H1 (cell line): ENCODE data around the gene UBE4B. TPM values are rescaled to one million over a fixed set of nuclear protein-coding genes. Genes with fewer than 3 reads are reported as not detected.

Source experiments
- CTCF ChIA-PET: fragments of 300-600 bp; sonication (Branson Sonifier 250); formaldehyde crosslinking; loops from one replicate; lab custom pipeline; 2021; ENCODE audit not compliant: partially characterized antibody; lab: Charles Lee
- POLR2A ChIA-PET: fragments of 300-600 bp; sonication (Branson Sonifier 250); formaldehyde crosslinking; loops from one replicate; lab custom pipeline; 2021; ENCODE audit warnings: inconsistent platforms; ENCODE audit not compliant: partially characterized antibody; lab: Charles Lee
- DNase-seq, 2 experiments: peaks; one replicate each; pipeline versions ENCODE4 v3.0.0 to v3.0.0-alpha.2; 2010 to 2022; ENCODE audit warnings: low spot score in 2 of 2, low read depth in 1 of 2, mixed read lengths in 1 of 2
- FAIRE-seq: peaks from 2 replicates; lab custom pipeline; 2011; peaks lifted over from hg19 to GRCh38; lab: Jason Lieb, UNC
- H2AFZ ChIP-seq: 2 replicates; pipeline ENCODE4 v1.8.1; 2012; ENCODE audit warnings: low read length, inconsistent platforms
- H2AK5ac ChIP-seq: 2 replicates; pipeline ENCODE4 v1.6.1; 2013; ENCODE audit warnings: low read depth, low read length
- H2BK120ac ChIP-seq: replicated peaks from 2 replicates; pipeline ENCODE3; 2013; ENCODE audit warnings: low read depth, low read length, inconsistent platforms
- H2BK12ac ChIP-seq: 2 replicates; pipeline ENCODE4 v1.6.1; 2013; ENCODE audit warnings: low read depth, low read length
- H2BK15ac ChIP-seq: 2 replicates; pipeline ENCODE4 v1.6.1; 2013; ENCODE audit warnings: low read length
- H2BK20ac ChIP-seq: 2 replicates; pipeline ENCODE4 v1.6.1; 2013; ENCODE audit warnings: low read length
- H2BK5ac ChIP-seq: 2 replicates; pipeline ENCODE4 v1.6.1; 2013; ENCODE audit warnings: low read depth, low read length
- H3K14ac ChIP-seq: 2 replicates; pipeline ENCODE4 v1.6.1; 2013; ENCODE audit warnings: inconsistent platforms; ENCODE audit not compliant: insufficient read length
- H3K18ac ChIP-seq: 2 replicates; pipeline ENCODE4 v1.6.1; 2013; ENCODE audit warnings: low read length; ENCODE audit errors: extremely low read depth
- H3K23ac ChIP-seq: 2 replicates; pipeline ENCODE4 v1.6.1; 2013; ENCODE audit warnings: inconsistent platforms; ENCODE audit not compliant: insufficient read length
- H3K23me2 ChIP-seq: 2 replicates; pipeline ENCODE4 v1.6.1; 2013; ENCODE audit warnings: low read depth, low read length
- H3K27ac ChIP-seq: 2 replicates; pipeline ENCODE4 v1.6.1; 2011; ENCODE audit warnings: low read depth, low read length, inconsistent platforms
- H3K27me3 ChIP-seq, 4 experiments: replicated peaks in 1 of 4; 1 replicate in 1 of 4; 2 replicates in 3 of 4; pipeline versions ENCODE4 v1.6.1 to v1.8.1; 2011 to 2013; ENCODE audit warnings: low read length in 3 of 4, mild to moderate bottlenecking in 3 of 4, inconsistent platforms in 2 of 4, mixed read lengths in 2 of 4, moderate library complexity in 1 of 4; ENCODE audit not compliant: control insufficient read depth in 3 of 4, insufficient read depth in 3 of 4; ENCODE audit errors: extremely low read depth in 1 of 4
- H3K36me3 ChIP-seq, 4 experiments: 2 replicates each; pipeline versions ENCODE4 v1.6.1 to v1.8.1; 2011 to 2013; ENCODE audit warnings: mild to moderate bottlenecking in 4 of 4, low read length in 3 of 4, moderate library complexity in 2 of 4, control low read depth in 1 of 4, inconsistent platforms in 1 of 4; ENCODE audit not compliant: insufficient read depth in 4 of 4, control insufficient read depth in 2 of 4
- H3K4ac ChIP-seq: replicated peaks from 2 replicates; pipeline ENCODE3; 2013; ENCODE audit warnings: low read length, low read depth, mixed read lengths, inconsistent platforms; ENCODE audit not compliant: insufficient read length
- H3K4me1 ChIP-seq, 4 experiments: replicated peaks in 1 of 4; 1 replicate in 1 of 4; 2 replicates in 3 of 4; pipeline versions ENCODE4 v1.6.1 to v1.8.1; 2011 to 2013; ENCODE audit warnings: low read length in 3 of 4, inconsistent platforms in 2 of 4, mixed read lengths in 1 of 4; ENCODE audit not compliant: insufficient read depth in 4 of 4, control insufficient read depth in 3 of 4
- H3K4me2 ChIP-seq, 2 experiments: 2 replicates each; pipeline versions ENCODE4 v1.6.1 to v1.8.1; 2011 to 2013; ENCODE audit warnings: low read depth in 2 of 2, low read length in 2 of 2, control low read depth in 1 of 2, inconsistent platforms in 1 of 2, mild to moderate bottlenecking in 1 of 2; ENCODE audit not compliant: insufficient read depth in 1 of 2
- H3K4me3 ChIP-seq, 4 experiments: fragments of 200-600, 300-600 bp in 1 of 4; sonication (generic), shearing (Covaris generic), sonication (Bioruptor Twin) in 1 of 4; 2 replicates each; pipeline versions ENCODE4 v1.5.1 to v1.8.1; 2011 to 2016; ENCODE audit warnings: low read length in 4 of 4, low read depth in 3 of 4, control low read depth in 2 of 4, inconsistent platforms in 2 of 4, mild to moderate bottlenecking in 2 of 4, mixed read lengths in 1 of 4, moderate library complexity in 1 of 4; ENCODE audit not compliant: insufficient read depth in 2 of 4; ENCODE audit errors: extremely low read depth in 1 of 4
- H3K56ac ChIP-seq: replicated peaks from 2 replicates; pipeline ENCODE3; 2013; ENCODE audit warnings: low read depth, mild to moderate bottlenecking, mixed read lengths, low read length, inconsistent platforms; ENCODE audit not compliant: insufficient read length
- H3K79me1 ChIP-seq: 2 replicates; pipeline ENCODE4 v1.6.1; 2013; ENCODE audit warnings: low read depth, low read length, control low read depth
- H3K79me2 ChIP-seq, 2 experiments: 2 replicates each; pipeline versions ENCODE4 v1.6.1 to v1.8.1; 2012 to 2013; ENCODE audit warnings: low read length in 2 of 2, mild to moderate bottlenecking in 2 of 2, inconsistent platforms in 1 of 2; ENCODE audit not compliant: insufficient read depth in 2 of 2, control insufficient read depth in 1 of 2
- H3K9ac ChIP-seq, 4 experiments: replicated peaks in 1 of 4; 1 replicate in 1 of 4; 2 replicates in 3 of 4; pipeline versions ENCODE4 v1.6.1 to v1.8.1; 2011 to 2013; ENCODE audit warnings: low read depth in 3 of 4, low read length in 3 of 4, control low read depth in 2 of 4, mild to moderate bottlenecking in 2 of 4, moderate library complexity in 2 of 4, inconsistent platforms in 1 of 4; ENCODE audit errors: extremely low read depth in 1 of 4
- H3K9me3 ChIP-seq, 2 experiments: 2 replicates each; pipeline versions ENCODE4 v1.6.1 to v1.8.1; 2012 to 2013; ENCODE audit warnings: mild to moderate bottlenecking in 2 of 2, moderate library complexity in 2 of 2, control low read depth in 1 of 2, inconsistent platforms in 1 of 2, low read depth in 1 of 2, low read length in 1 of 2, mixed read lengths in 1 of 2; ENCODE audit not compliant: insufficient read depth in 2 of 2
- H4K20me1 ChIP-seq, 2 experiments: replicated peaks in 1 of 2; 2 replicates each; pipeline versions ENCODE3 to v1.8.1; 2011 to 2013; ENCODE audit warnings: inconsistent platforms in 2 of 2, low read length in 2 of 2, mild to moderate bottlenecking in 1 of 2; ENCODE audit not compliant: insufficient read depth in 2 of 2, control insufficient read depth in 1 of 2
- H4K5ac ChIP-seq: 2 replicates; pipeline ENCODE4 v1.6.1; 2013; ENCODE audit warnings: low read length, low read depth, mixed read lengths, inconsistent platforms; ENCODE audit not compliant: insufficient read length
- H4K8ac ChIP-seq: 2 replicates; pipeline ENCODE4 v1.8.0; 2013; ENCODE audit warnings: mild to moderate bottlenecking, moderate library complexity, low read length, inconsistent platforms; ENCODE audit not compliant: insufficient read depth; ENCODE audit errors: extremely low read depth
- H4K91ac ChIP-seq: replicated peaks from 2 replicates; pipeline ENCODE3; 2013; ENCODE audit warnings: low read length, mixed read lengths, inconsistent platforms; ENCODE audit not compliant: insufficient read length
- ATF3 ChIP-seq: IDR thresholded peaks from 2 replicates; pipeline ENCODE4 v1.6.1; 2011; ENCODE audit warnings: low read depth, mild to moderate bottlenecking, low read length; ENCODE audit not compliant: insufficient read depth
- BRCA1 ChIP-seq: IDR thresholded peaks from 2 replicates; pipeline ENCODE4 v1.6.1; 2012; ENCODE audit warnings: low read depth, low read length, improper control_type of control experiment
- CREB1 ChIP-seq: IDR thresholded peaks from 2 replicates; pipeline ENCODE4 v1.6.1; 2012; ENCODE audit warnings: inconsistent platforms
- CTBP2 ChIP-seq: IDR thresholded peaks from 2 replicates; pipeline ENCODE4 v1.7.0; 2011; ENCODE audit warnings: borderline replicate concordance, mild to moderate bottlenecking, moderate library complexity, mixed read lengths, low read length; ENCODE audit not compliant: insufficient read depth, insufficient read length
- EGR1 ChIP-seq: IDR thresholded peaks from 2 replicates; pipeline ENCODE4 v1.6.1; 2011; ENCODE audit warnings: low read depth, low read length, borderline replicate concordance
- HDAC2 ChIP-seq, 2 experiments: fragments of 300-600 bp in 1 of 2; sonication (generic) in 1 of 2; IDR thresholded peaks; 2 replicates each; pipeline ENCODE4 v1.6.1; 2011 to 2012; ENCODE audit warnings: low read depth in 2 of 2, low read length in 2 of 2, mild to moderate bottlenecking in 2 of 2, moderate library complexity in 2 of 2, borderline replicate concordance in 1 of 2, inconsistent platforms in 1 of 2
- NRF1 ChIP-seq: IDR thresholded peaks from 2 replicates; pipeline ENCODE4 v1.6.1; 2011; ENCODE audit warnings: mild to moderate bottlenecking, low read depth, low read length, improper control_type of control experiment
- POLR2A ChIP-seq, 2 experiments: IDR thresholded peaks; 1 replicate in 1 of 2; 2 replicates in 1 of 2; pipeline ENCODE4 v1.6.1; 2011; ENCODE audit warnings: low read depth in 2 of 2, low read length in 2 of 2, mild to moderate bottlenecking in 2 of 2; ENCODE audit errors: control extremely low read depth in 1 of 2
- SIRT6 ChIP-seq: IDR thresholded peaks from one replicate; pipeline ENCODE4 v1.7.1; 2012; ENCODE audit warnings: low read length, inconsistent platforms
- SUZ12 ChIP-seq: fragments of 200-600 bp; sonication (generic); IDR thresholded peaks from 2 replicates; pipeline ENCODE4 v1.6.1; 2012; ENCODE audit warnings: mild to moderate bottlenecking, inconsistent platforms, low read length, moderate library complexity, mixed read lengths
- WGBS, 2 experiments: shearing (Covaris generic) in 1 of 2; methylation state at CpG; one replicate each; pipeline versions ENCODE4 v1.1.6 to v1.1.7; 2013 to 2015; ENCODE audit warnings: low lambda C conversion rate in 2 of 2, mixed read lengths in 2 of 2, inconsistent platforms in 1 of 2, low coverage in 1 of 2, missing lambda C conversion rate in 1 of 2; ENCODE audit not compliant: insufficient replicate concordance in 2 of 2, insufficient coverage in 1 of 2, insufficient read length in 1 of 2; ENCODE audit errors: extremely low coverage in 1 of 2, missing lambda C conversion rate in 1 of 2; 5-methylcytosine and 5-hydroxymethylcytosine counted together
- polyA plus RNA-seq, 7 experiments: library from polyadenylated mRNA; depleted of rRNA in 3 of 7; stranded (reverse) in 5 of 7; unstranded in 2 of 7; fragments of >200 nt in 5 of 7; fragments of 200-250 nt in 2 of 7; gene quantifications; 1 replicate in 5 of 7; 2 replicates in 1 of 7; 4 replicates in 1 of 7; pipeline versions ENCODE4 v1.2.1 to v1.2.3, GENCODE V29; 2011 to 2013; ENCODE audit warnings: missing spikeins in 2 of 7, mixed read lengths in 2 of 7
- total RNA-seq: library from RNA; stranded (reverse); fragmentation: NEBNext Ultra II Directional; extraction: Animal tissue kit (Norgen Biotek cat#: 25700); gene quantifications from 2 replicates; pipeline ENCODE4 v1.2.1, GENCODE V29; 2021
- TF ChIP-seq, protein P1 (sequence below): IDR thresholded peaks from 2 replicates; pipeline ENCODE4 v1.6.1; 2012; ENCODE audit warnings: inconsistent platforms
- TF ChIP-seq, protein P2 (sequence below): IDR thresholded peaks from 2 replicates; pipeline ENCODE4 v1.6.1; 2012; ENCODE audit warnings: low read length, inconsistent platforms

The UBE4B gene
- total and polyA plus RNA-seq, 2 of the 8 experiments (the other 6 are each of a cell fraction or from before 2014, with no cell fraction given) = 24.5 to 90.1 TPM

DNA sequence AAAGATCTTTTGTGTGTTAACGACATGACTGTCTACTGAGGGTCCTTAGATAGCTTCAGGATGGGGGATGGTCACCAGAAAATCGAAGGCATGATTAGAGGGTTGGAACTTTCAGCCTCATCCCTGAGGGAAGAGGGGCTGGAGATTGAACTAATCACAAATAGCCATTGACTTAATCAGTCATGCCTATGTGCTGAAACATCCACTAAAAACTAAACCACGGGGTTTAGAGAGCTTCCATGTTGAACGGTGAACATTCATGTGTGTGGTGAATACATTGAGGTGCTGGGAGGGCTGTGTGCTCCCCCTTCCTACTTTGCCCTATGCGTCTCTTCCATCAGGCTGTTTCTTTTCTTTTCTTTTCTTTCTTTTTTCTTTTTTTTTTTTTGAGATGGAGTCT lies 18.7 kb upstream of the UBE4B start:
- H3K36me3 ChIP-seq = no peaks in the 10 kb centered on the region
- no peak overlapping the region for H4K5ac ChIP-seq
- no peak overlapping the region for H3K14ac ChIP-seq
- no peak overlapping the region for H3K56ac ChIP-seq
- DNase-seq = no peak
- no peak overlapping the region for H3K4ac ChIP-seq
- H2BK20ac ChIP-seq = no peak overlapping the region
- WGBS, 2 experiments = 85% methylated on average over 5 of the region's 5 CpGs; no CpG with 5 or more reads in 1 of the 2 experiments
- H4K8ac ChIP-seq = no peak overlapping the region
- no peak overlapping the region for H2BK120ac ChIP-seq
- no peak overlapping the region for H3K23ac ChIP-seq
- H2AFZ ChIP-seq = no peak overlapping the region
- H2BK12ac ChIP-seq = no peak overlapping the region
- H3K18ac ChIP-seq = no peak overlapping the region
- H3K27me3 ChIP-seq = no peaks in the 10 kb centered on the region
- H3K9ac ChIP-seq = no peak overlapping the region
- no peaks in the 10 kb centered on the region for H4K20me1 ChIP-seq
- no peaks in the 10 kb centered on the region for H3K4me1 ChIP-seq
- no peak overlapping the region for H3K4me2 ChIP-seq
- no peaks in the 10 kb centered on the region for H3K9me3 ChIP-seq
- no peak overlapping the region for H3K27ac ChIP-seq
- no peak overlapping the region for H2AK5ac ChIP-seq
- no peak overlapping the region for H2BK5ac ChIP-seq
- H3K4me3 ChIP-seq = no peak overlapping the region
- H3K23me2 ChIP-seq = no peaks in the 10 kb centered on the region
- H2BK15ac ChIP-seq = no peak overlapping the region
- no peak overlapping the region for H4K91ac ChIP-seq
- no peaks in the 10 kb centered on the region for H3K79me2 ChIP-seq
- FAIRE-seq = no peak
- ChIA-PET CTCF (interaction anchor here (0.7 to 1.2 kb wide), 5 partner anchors 10 to 161 kb away, joined by 3 to 4 read pairs (median 3); no protein-coding TSS in a partner anchor), POLR2A (no interaction called here)
- no peaks in the 10 kb centered on the region for H3K79me1 ChIP-seq
- TF ChIP-seq SUZ12 (no peak), SIRT6 (no peak), CTBP2 (no peak), HDAC2 (IDR thresholded peaks at IDR 0.05; ENCODE audit: borderline replicate concordance in 1 of 2, low read depth in 2 of 2, low read length in 2 of 2) (no peak), ATF3 (no peak), EGR1 (no peak), POLR2A (IDR thresholded peaks at IDR 0.05; ENCODE audit: control extremely low read depth in 1 of 2, low read depth in 2 of 2, low read length in 2 of 2) (no peak), NRF1 (no peak), BRCA1 (no peak), CREB1 (no peak)
- TF ChIP-seq, protein P1, sequence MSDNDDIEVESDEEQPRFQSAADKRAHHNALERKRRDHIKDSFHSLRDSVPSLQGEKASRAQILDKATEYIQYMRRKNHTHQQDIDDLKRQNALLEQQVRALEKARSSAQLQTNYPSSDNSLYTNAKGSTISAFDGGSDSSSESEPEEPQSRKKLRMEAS = no peak
- TF ChIP-seq, protein P2, sequence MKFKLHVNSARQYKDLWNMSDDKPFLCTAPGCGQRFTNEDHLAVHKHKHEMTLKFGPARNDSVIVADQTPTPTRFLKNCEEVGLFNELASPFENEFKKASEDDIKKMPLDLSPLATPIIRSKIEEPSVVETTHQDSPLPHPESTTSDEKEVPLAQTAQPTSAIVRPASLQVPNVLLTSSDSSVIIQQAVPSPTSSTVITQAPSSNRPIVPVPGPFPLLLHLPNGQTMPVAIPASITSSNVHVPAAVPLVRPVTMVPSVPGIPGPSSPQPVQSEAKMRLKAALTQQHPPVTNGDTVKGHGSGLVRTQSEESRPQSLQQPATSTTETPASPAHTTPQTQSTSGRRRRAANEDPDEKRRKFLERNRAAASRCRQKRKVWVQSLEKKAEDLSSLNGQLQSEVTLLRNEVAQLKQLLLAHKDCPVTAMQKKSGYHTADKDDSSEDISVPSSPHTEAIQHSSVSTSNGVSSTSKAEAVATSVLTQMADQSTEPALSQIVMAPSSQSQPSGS = no peak
